OCI-LY7 (cell line): ENCODE data around the gene SLAMF7. TPM values are rescaled to one million over a fixed set of nuclear protein-coding genes. Genes with fewer than 3 reads are reported as not detected.

Experiments used
- BruUV-seq: library from RNA; stranded (reverse); fragments of 400-500 nt; replicated peaks from 2 replicates; lab custom pipeline; 2021; lab: Mats Ljungman, UMichigan
- CTCF ChIA-PET: fragments of 300-600 bp; sonication (Branson Sonifier 250); formaldehyde crosslinking; loops from one replicate; lab custom pipeline; 2022; ENCODE audit warnings: antibody characterized with exemption; ENCODE audit not compliant: unreplicated experiment; lab: Charles Lee
- POLR2A ChIA-PET: fragments of 300-600 bp; sonication (Branson Sonifier 250); formaldehyde crosslinking; loops from one replicate; lab custom pipeline; 2022; ENCODE audit warnings: antibody characterized with exemption; lab: Charles Lee
- DNase-seq: peaks from one replicate; pipeline ENCODE4 v3.0.0-alpha.2; 2015; ENCODE audit warnings: low spot score
- H2AFZ ChIP-seq: fragments of 200-600 bp; sonication (generic), shearing (Covaris generic); 2 replicates; pipeline ENCODE4 v1.6.1; 2014; ENCODE audit warnings: mild to moderate bottlenecking, antibody characterized with exemption, low read length, moderate library complexity
- H3K27ac ChIP-seq: fragments of 200-600 bp; sonication (generic); 2 replicates; pipeline ENCODE4 v1.5.1; 2014; ENCODE audit warnings: mixed run types, low read depth, mild to moderate bottlenecking, moderate library complexity, low read length, inconsistent platforms; ENCODE audit not compliant: poor library complexity, severe bottlenecking
- H3K36me3 ChIP-seq: fragments of 200-600 bp; sonication (generic); 2 replicates; pipeline ENCODE4 v1.6.1; 2014; ENCODE audit warnings: mild to moderate bottlenecking, antibody characterized with exemption, low read length, moderate library complexity, mixed read lengths; ENCODE audit not compliant: insufficient read depth
- H3K4me1 ChIP-seq: fragments of 200-600 bp; sonication (generic); 2 replicates; pipeline ENCODE4 v1.5.1; 2014; ENCODE audit warnings: mild to moderate bottlenecking, low read length; ENCODE audit not compliant: insufficient read depth, poor library complexity, severe bottlenecking
- H3K4me2 ChIP-seq: fragments of 200-600 bp; sonication (generic); 2 replicates; pipeline ENCODE4 v1.6.1; 2014; ENCODE audit warnings: mild to moderate bottlenecking, low read length
- H3K4me3 ChIP-seq: fragments of 200-600 bp; sonication (generic); 2 replicates; pipeline ENCODE4 v1.5.1; 2014; ENCODE audit warnings: mild to moderate bottlenecking, low read depth, low read length; ENCODE audit not compliant: poor library complexity, severe bottlenecking
- H3K79me2 ChIP-seq: fragments of 200-600 bp; sonication (generic); 2 replicates; pipeline ENCODE4 v1.6.1; 2016; ENCODE audit warnings: low read depth, mild to moderate bottlenecking, low read length, moderate library complexity, mixed read lengths; ENCODE audit not compliant: insufficient read depth
- H3K9me2 ChIP-seq: fragments of 200-600 bp; sonication (generic); 2 replicates; pipeline ENCODE4 v1.6.1; 2016; ENCODE audit warnings: mild to moderate bottlenecking, low read length, mixed read lengths; ENCODE audit not compliant: insufficient read depth
- H3K9me3 ChIP-seq: fragments of 200-600 bp; sonication (generic); 2 replicates; pipeline ENCODE4 v1.6.1; 2014; ENCODE audit warnings: mild to moderate bottlenecking, mixed run types, low read length, mixed read lengths
- H4K20me1 ChIP-seq: fragments of 200-600 bp; sonication (generic); 2 replicates; pipeline ENCODE4 v1.6.1; 2014; ENCODE audit warnings: mild to moderate bottlenecking, antibody characterized with exemption, low read length, moderate library complexity, mixed read lengths; ENCODE audit not compliant: insufficient read depth
- CTCF ChIP-seq: fragments of 200-600 bp; sonication (generic); conservative IDR thresholded peaks from 2 replicates; pipeline ENCODE4 v1.5.1; 2014; ENCODE audit warnings: mild to moderate bottlenecking, antibody characterized with exemption, low read length, moderate library complexity, mixed read lengths
- EZH2phosphoT487 ChIP-seq: fragments of 200-600 bp; sonication (generic); IDR thresholded peaks from 2 replicates; pipeline ENCODE4 v1.6.1; 2018; ENCODE audit warnings: low read depth, borderline replicate concordance, mild to moderate bottlenecking, mixed run types, antibody characterized with exemption, low read length, moderate library complexity, mixed read lengths
- intact Hi-C: fragments of 100-400 bp; cut with micrococcal nuclease; formaldehyde crosslinking; loops from one replicate; pipeline ENCODE4 v1.10.0; 2022; ENCODE audit not compliant: unreplicated experiment
- total RNA-seq, 2 experiments: library from RNA; depleted of rRNA in 1 of 2; stranded (reverse); fragments of >200 nt in 1 of 2; shearing (Covaris generic) in 1 of 2; gene quantifications; 2 replicates each; pipeline ENCODE4 v1.2.3, GENCODE V29; 2014 to 2022

The SLAMF7 gene
- total RNA-seq, 2 experiments from 2014 or later: not detected

DNA sequence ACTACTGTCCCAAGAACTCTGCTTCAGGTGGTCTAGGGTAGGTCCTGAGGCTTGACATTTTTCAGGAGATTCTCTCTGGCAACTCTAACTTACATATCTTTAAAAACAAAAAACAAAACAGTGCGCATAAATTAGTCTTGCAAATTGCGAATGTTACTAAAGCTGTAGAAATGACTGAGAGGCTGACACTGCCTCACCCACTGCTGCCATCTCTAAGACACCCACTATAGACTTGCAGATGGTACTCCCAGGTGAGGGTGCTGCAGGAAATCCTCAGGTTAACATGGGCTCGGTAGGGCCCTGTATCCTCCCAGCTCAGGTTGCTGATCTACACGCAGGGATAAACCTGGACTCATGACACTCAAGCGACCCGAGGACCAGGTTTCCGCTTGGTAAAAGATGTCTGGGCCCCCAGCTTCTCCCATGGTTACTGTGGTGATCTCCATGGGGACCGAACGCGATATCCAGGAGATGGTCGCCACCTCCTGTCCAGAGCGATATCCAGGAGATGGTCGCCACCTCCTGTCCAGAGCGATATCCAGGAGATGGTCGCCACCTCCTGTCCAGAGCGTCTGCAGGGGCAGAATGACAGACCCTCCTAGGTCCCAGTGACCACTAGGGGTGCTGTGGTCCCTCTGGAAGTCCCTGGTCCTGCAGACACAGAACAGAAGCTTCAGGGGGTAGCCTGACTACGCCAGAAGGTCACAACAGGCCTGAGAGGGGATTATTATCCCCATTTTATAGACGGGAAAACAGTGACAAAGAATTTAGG is 40.8 kb downstream of the SLAMF7 start:
- no peaks in the 10 kb centered on the region for H3K79me2 ChIP-seq
- H3K27ac ChIP-seq: no peak overlapping the region
- TF ChIP-seq CTCF (peak; percentile 89), EZH2phosphoT487 (no peak)
- BruUV-seq: no TSS peak
- no peaks in the 10 kb centered on the region for H3K36me3 ChIP-seq
- H3K4me2 ChIP-seq: no peak overlapping the region
- ChIA-PET POLR2A (interaction anchor here (0.6 to 4.2 kb wide), 5 partner anchors 16 to 490 kb away, joined by 3 to 32 read pairs (median 3); partner anchors contain the start of gene LY9), CTCF (interaction anchor here (0.6 to 3.4 kb wide), 8 partner anchors 36 to 208 kb away, joined by 3 to 16 read pairs (median 4); no protein-coding TSS in a partner anchor)
- DNase-seq: peak; percentile 82
- no peaks in the 10 kb centered on the region for H3K9me2 ChIP-seq
- no peaks in the 10 kb centered on the region for H4K20me1 ChIP-seq
- no peaks in the 10 kb centered on the region for H3K9me3 ChIP-seq
- H2AFZ ChIP-seq: no peak overlapping the region
- intact Hi-C loops: loop anchor here (1.0 to 5.0 kb wide), 3 partner anchors 53 to 353 kb away; no protein-coding TSS in a partner anchor
- H3K4me3 ChIP-seq: no peak overlapping the region
- peaks cover 25% of the 10 kb centered on the region for H3K4me1 ChIP-seq

DNA sequence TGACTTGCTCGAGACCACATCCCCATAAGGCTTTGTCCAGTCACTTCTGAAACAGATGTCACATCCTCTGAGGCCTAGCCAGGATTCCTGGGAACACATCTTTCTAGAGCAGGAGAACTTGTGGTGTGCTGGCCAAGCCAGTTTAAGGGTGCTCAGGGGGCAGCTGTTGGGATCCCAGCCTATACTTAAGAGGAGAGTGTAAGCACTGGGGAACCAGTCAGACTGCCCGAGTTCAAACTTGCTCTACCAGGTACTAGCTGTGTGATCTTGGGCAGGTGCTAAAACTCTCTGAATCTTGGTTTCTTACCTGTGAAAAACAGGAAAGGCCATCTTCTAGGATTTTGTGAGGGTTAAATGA is 41.3 kb downstream of the SLAMF7 start:
- ChIA-PET CTCF (interaction anchor here (0.6 to 3.4 kb wide), 7 partner anchors 51 to 207 kb away, joined by 3 to 16 read pairs (median 4); no protein-coding TSS in a partner anchor), POLR2A (interaction anchor here (0.6 to 4.2 kb wide), 4 partner anchors 10 to 65 kb away, joined by 3 to 32 read pairs (median 4); partner anchors contain the start of gene LY9)
- no peaks in the 10 kb centered on the region for H3K9me2 ChIP-seq
- H3K4me1 ChIP-seq: peaks cover 25% of the 10 kb centered on the region
- BruUV-seq: no TSS peak
- H3K79me2 ChIP-seq: no peaks in the 10 kb centered on the region
- no peak overlapping the region for H3K4me3 ChIP-seq
- DNase-seq: no peak
- H4K20me1 ChIP-seq: no peaks in the 10 kb centered on the region
- H3K36me3 ChIP-seq: no peaks in the 10 kb centered on the region
- no peaks in the 10 kb centered on the region for H3K9me3 ChIP-seq
- intact Hi-C loops: loop anchor here (1.0 to 2.0 kb wide), 2 partner anchors 54 to 105 kb away; no protein-coding TSS in a partner anchor
- no peak overlapping the region for H3K4me2 ChIP-seq
- TF ChIP-seq CTCF (0 out of 2 replicates have a peak, but pooled peaks have one; percentile 19), EZH2phosphoT487 (no peak)
- H3K27ac ChIP-seq: no peak overlapping the region
- no peak overlapping the region for H2AFZ ChIP-seq
